IPS DF 6.9 (cell line): ENCODE measurements around the gene ZDHHC21.

Experiments used
- DNase-seq: peaks from one replicate; pipeline ENCODE4 v3.0.0-alpha.2; 2013; ENCODE audit warnings: low read depth, low spot score
- H3K27ac ChIP-seq: one replicate; pipeline ENCODE4 v1.5.1; 2013; ENCODE audit warnings: low read length, control low read depth
- H3K27me3 ChIP-seq: 2 replicates; pipeline ENCODE4 v1.6.1; 2013; ENCODE audit warnings: mild to moderate bottlenecking, low read length; ENCODE audit not compliant: control insufficient read depth, insufficient read depth
- H3K36me3 ChIP-seq: 2 replicates; pipeline ENCODE4 v1.6.1; 2013; ENCODE audit warnings: low read length; ENCODE audit not compliant: control insufficient read depth, insufficient read depth
- H3K4me1 ChIP-seq: 2 replicates; pipeline ENCODE4 v1.6.1; 2013; ENCODE audit warnings: low read length; ENCODE audit not compliant: control insufficient read depth, insufficient read depth
- H3K4me3 ChIP-seq: 2 replicates; pipeline ENCODE4 v1.5.1; 2013; ENCODE audit warnings: mild to moderate bottlenecking, low read length
- H3K9me3 ChIP-seq: 2 replicates; pipeline ENCODE4 v1.6.1; 2013; ENCODE audit warnings: low read length, inconsistent platforms; ENCODE audit not compliant: control insufficient read depth, insufficient read depth
- WGBS: extraction: QIAGEN DNeasy Blood & Tissue Kit; methylation state at CpG from one replicate; pipeline ENCODE4 v1.1.7; 2013; ENCODE audit warnings: mixed read lengths, missing lambda C conversion rate; ENCODE audit not compliant: insufficient read length, insufficient coverage; 5-methylcytosine and 5-hydroxymethylcytosine counted together

ZDHHC21 gene, protein sequence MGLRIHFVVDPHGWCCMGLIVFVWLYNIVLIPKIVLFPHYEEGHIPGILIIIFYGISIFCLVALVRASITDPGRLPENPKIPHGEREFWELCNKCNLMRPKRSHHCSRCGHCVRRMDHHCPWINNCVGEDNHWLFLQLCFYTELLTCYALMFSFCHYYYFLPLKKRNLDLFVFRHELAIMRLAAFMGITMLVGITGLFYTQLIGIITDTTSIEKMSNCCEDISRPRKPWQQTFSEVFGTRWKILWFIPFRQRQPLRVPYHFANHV

DNA sequence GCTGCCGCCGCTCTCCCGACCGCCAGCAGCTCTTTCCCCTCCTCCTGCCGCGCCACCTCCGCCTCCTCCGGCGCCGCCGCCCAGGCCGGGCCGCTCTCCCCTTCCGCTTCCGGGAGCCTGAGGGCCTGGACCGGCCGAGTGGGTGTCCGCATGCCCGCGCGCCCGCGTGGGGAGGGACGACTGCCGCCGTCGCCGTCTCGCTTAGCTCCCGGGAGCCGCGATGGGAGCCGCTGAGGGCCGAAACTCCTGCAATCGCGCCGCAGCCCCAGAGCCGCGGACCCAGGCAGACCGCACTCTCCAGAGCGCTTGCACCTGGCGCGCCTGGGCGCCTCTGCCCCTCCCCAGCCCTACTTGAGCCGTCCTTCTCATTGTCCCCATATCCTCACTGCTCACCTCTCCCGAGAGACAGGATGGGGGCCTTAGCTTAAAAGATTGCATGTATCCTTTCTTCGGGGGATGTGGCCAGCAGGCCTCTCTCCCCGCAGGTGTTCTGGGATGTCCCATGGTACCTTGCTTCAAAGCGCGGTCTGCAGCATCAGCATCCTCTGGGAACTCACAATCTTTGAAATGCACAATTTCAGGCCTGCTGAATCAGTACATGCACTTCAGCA lies at the start of gene ZDHHC21:
Gene ZDHHC21, minus strand, starts transcription at position 182 of the 611 bp plus-strand sequence. CDS start 19,092 bp downstream, outside the sequence.
- H3K9me3 ChIP-seq: no peaks in the 10 kb centered on the region
- no peak for DNase-seq
- no peak within 1 kb of the TSS for H3K27ac ChIP-seq
- H3K4me3 ChIP-seq: peak within 1 kb of the TSS; percentile 81
- H3K27me3 ChIP-seq: no peaks in the 10 kb centered on the region
- peaks cover 1% of the 10 kb centered on the region; the same call in 1 of the 2 replicates for H3K4me1 ChIP-seq
- H3K36me3 ChIP-seq: no peaks in the 10 kb centered on the region
- WGBS: no CpG with 5 or more reads among the region's 50 CpGs

DNA sequence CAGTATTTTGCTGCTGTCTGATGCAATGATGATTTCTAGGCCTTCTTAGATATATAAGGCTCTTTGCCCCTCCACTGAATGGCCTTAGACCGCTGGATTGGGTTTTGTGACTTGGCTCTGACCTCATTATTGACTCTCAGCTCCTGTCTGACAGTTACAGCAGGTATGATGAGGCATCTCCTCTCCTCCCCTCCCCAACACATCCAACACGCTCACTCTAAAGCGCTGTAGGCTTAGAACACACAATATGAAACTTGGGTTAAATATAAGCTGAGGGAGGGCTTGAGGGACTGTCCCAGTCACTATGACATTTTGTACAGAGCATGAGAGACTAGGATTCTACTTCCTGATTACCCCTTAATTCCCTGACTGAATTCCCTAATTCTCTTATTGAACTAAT lies 48.1 kb upstream of the ZDHHC21 start:
- no CpG with 5 or more reads among the region's 3 CpGs for WGBS
- H3K9me3 ChIP-seq: no peaks in the 10 kb centered on the region
- no peaks in the 10 kb centered on the region for H3K27me3 ChIP-seq
- 0 out of 2 replicates have a peak, but pooled peaks cover 1% of the 10 kb centered on the region for H3K4me1 ChIP-seq
- DNase-seq: no peak
- no peak overlapping the region for H3K4me3 ChIP-seq
- H3K36me3 ChIP-seq: no peaks in the 10 kb centered on the region
- H3K27ac ChIP-seq: no peak overlapping the region

DNA sequence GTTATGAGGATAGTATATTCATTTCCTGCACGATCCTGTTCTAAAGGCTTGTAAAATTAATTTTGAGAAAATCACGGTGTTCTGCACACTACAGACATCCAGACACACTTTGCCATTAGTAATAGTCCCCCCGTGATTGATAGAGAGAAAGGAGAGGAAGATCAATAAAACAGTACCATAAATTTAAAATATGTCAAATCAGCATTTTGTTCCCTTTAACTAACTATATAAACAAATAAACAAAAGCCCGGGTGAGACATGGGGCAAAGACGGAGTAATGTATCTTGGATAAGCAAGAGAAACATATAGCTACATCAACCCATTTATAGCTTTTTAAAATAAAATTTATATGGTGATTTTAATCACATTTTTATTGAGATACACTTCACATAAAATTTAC lies 39.9 kb upstream of the ZDHHC21 start:
- no peak overlapping the region for H3K27ac ChIP-seq
- no peak for DNase-seq

DNA sequence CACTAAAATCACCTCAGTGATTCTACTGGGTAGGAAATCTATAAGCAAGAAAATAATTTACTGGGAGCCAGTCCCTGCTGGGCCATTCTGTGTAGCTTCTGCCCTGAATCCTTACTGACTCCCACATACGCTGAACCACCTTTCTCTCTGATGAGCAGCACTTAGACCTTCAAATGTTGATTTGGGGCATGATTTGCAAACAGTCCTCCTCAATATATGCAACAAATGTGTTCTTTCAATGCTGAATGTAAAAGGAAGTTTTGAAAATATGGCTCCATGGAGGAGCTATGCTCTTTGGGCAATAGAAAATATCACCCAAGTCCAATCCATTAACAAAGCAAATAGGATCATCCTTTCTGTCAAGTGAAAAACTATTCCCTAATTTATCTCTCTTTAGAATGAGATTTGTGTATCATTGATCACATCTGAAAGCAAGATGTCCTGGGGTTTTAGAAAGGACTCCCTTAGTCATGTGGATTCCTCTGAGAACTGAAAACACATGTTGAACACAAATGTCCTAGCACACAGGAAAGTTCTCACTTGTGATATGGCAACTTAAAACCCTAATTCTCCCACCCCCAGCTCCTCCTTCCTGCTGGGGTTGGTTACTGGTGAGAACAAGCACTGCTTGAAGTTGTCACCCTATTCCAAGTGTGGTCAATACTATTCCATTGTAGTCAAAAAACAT lies 38.2 kb upstream of the ZDHHC21 start:
- Histone ChIP-seq H3K4me3 (no peak overlapping the region), H3K27me3 (no peaks in the 10 kb centered on the region; the same call in 1 of the 2 replicates), H3K4me1 (no peaks in the 10 kb centered on the region), H3K36me3 (no peaks in the 10 kb centered on the region), H3K27ac (no peak overlapping the region), H3K9me3 (no peaks in the 10 kb centered on the region)
- WGBS: no CpG with 5 or more reads among the region's 1 CpG
- no peak for DNase-seq

More for the DNA sequence above, 39.9 kb upstream of the ZDHHC21 start:
- WGBS: no CpG with 5 or more reads among the region's 5 CpGs
- Histone ChIP-seq H3K27me3 (no peaks in the 10 kb centered on the region), H3K4me1 (no peaks in the 10 kb centered on the region), H3K36me3 (no peaks in the 10 kb centered on the region), H3K4me3 (no peak overlapping the region), H3K9me3 (no peaks in the 10 kb centered on the region)

DNA sequence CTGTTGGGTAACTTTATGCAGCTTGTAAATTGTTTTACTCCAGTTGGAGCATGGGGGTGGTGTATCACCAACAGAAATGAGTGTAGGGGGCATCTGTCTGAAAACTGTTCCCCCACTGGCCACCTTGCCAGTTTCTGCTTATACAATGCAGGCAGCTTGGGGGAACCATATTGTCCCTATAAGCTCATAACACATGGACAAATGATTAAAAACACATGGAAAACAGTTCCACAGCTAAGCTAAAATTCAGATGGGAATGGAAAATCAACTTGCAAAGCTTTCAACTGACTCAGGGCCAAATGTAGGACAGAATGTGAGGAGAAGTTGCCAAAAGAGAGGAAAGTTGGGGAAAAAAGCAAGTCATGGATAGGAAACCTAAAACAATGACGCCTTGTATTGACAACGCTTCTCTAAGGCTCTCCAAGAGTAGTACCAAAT lies 37.2 kb upstream of the ZDHHC21 start:
- Histone ChIP-seq H3K36me3 (no peaks in the 10 kb centered on the region), H3K9me3 (no peaks in the 10 kb centered on the region), H3K27me3 (no peaks in the 10 kb centered on the region; the same call in 1 of the 2 replicates), H3K4me3 (no peak overlapping the region), H3K27ac (no peak overlapping the region), H3K4me1 (no peaks in the 10 kb centered on the region)
- DNase-seq: no peak
- no CpG with 5 or more reads among the region's 2 CpGs for WGBS

DNA sequence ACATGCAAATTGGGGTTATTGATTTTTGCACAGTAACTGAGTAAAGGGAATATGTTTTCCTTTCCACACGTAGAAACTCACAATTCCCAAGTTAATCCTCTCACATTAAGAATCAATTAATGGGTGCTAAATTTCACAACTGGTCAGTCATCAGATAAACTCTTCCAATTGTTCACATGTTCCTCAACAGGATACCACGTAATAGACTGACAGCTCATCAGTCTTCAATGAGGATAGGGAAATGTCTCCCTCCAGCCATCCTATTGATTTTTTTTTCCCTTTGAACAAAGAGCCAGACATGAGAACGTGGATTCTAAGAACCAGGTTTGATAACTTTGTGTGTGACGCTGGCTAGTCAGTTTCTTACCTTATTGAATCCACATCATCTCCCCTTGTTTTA lies 30.1 kb upstream of the ZDHHC21 start:
- WGBS: no CpG with 5 or more reads among the region's 4 CpGs

DNA sequence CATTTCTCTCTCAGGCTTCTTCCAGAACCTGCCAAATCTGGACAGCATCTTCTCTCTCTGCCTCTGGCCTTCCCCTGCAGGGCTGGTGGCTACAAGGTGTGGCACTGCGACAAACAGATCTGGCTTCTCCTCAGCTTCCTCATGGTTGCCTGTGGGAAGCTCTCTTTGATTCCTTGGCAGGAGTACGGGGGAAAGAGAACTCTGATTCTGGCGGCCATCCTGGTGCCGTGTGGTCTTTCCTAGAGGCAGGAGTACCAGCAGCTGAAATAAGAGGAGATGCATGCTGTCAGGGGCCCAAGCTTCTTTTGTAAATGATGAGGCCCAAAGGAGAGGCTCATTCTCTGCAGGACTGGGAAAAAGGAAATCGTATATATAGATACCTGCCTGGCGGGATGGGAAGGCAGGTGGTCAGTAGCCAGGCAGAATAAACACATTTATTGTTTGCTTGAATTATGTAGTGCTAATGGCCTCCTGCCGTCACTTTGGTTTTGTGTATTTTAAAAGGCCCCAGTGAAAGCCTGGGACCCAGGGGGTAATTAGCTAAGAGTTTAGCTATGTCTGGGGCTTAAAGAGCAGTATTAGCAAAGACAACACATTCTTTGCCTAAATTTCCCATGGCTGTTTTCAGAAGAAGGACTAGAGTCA lies 29.3 kb upstream of the ZDHHC21 start, which contains the start of gene CER1:
Gene CER1, minus strand, starts transcription at position 343 of the 645 bp plus-strand sequence. Its CDS starts 61 bp downstream, at position 282.
- Histone ChIP-seq H3K27me3 (peaks cover 13% of the 10 kb centered on the region), H3K27ac (no peak within 1 kb of the TSS), H3K4me1 (peaks cover 4% of the 10 kb centered on the region; the same call in 1 of the 2 replicates), H3K36me3 (no peaks in the 10 kb centered on the region), H3K4me3 (no peak within 1 kb of the TSS), H3K9me3 (no peaks in the 10 kb centered on the region)
- peak; percentile 50 for DNase-seq
- no CpG with 5 or more reads among the region's 7 CpGs for WGBS

More for the DNA sequence above, 30.1 kb upstream of the ZDHHC21 start:
- Histone ChIP-seq H3K4me1 (peaks cover 4% of the 10 kb centered on the region; the same call in 1 of the 2 replicates), H3K4me3 (no peak overlapping the region), H3K36me3 (no peaks in the 10 kb centered on the region), H3K27me3 (peaks cover 13% of the 10 kb centered on the region), H3K27ac (no peak overlapping the region), H3K9me3 (no peaks in the 10 kb centered on the region)
- DNase-seq: no peak

DNA sequence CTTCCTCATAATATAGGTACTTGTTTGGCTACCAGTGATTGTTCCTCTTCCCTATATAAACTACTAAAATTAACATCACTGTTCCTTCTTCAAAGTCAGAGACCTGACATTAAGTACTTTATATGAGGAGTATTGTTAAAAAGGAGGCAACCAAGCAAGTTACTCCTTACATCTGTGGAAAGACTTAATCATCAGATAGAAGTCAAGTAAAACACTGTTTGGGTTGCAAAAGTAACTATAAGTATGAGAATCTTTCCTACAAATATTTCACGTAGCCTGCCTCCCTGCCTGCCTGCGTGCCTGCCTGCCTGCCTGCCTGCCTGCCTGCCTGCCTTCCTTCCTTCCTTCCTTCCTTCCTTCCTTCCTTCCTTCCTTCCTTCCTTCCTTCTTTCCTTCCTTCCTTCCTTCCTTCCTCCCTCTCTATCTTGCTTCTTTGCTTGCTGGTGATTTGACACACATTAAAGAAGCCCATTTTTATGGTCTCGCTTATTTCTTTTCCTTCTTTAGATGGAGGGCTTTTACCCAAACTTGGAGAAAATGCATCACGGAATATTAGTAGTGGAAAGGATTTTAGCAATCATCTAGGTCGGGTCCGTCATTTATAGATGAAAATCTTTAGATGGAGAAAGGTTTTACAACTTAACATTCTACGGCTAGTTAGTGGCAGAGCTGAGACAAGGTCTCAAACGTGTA lies 26.1 kb upstream of the ZDHHC21 start:
- Histone ChIP-seq H3K4me1 (peaks cover 4% of the 10 kb centered on the region; the same call in 1 of the 2 replicates), H3K4me3 (no peak overlapping the region), H3K36me3 (no peaks in the 10 kb centered on the region), H3K27me3 (peaks cover 12% of the 10 kb centered on the region), H3K9me3 (no peaks in the 10 kb centered on the region), H3K27ac (no peak overlapping the region)
- WGBS: no CpG with 5 or more reads among the region's 8 CpGs
- no peak for DNase-seq

DNA sequence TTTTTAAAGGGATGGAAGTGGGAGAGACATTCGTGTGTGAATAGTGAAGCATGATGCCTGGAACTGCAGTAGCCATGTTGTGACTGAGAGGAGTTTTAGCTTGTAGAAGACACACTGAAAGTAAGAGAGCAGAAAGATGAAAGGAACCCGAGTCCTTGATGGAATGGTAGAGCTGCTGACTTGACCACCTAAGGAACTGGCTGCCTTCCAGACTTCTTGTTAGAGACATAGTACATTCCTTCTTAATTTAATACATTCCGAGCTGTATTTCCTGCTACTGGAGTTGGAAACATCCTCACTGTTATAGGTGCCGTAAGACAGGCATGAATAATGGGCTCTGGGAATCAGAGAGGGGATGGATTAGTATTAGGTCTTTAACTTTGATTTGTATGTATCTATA lies 21.9 kb upstream of the ZDHHC21 start:
- no peak overlapping the region for H3K4me3 ChIP-seq
- no peaks in the 10 kb centered on the region for H3K27me3 ChIP-seq
- H3K4me1 ChIP-seq: no peaks in the 10 kb centered on the region
- no peak for DNase-seq
- H3K36me3 ChIP-seq: no peaks in the 10 kb centered on the region
- no CpG with 5 or more reads among the region's 4 CpGs for WGBS
- H3K9me3 ChIP-seq: no peaks in the 10 kb centered on the region
- H3K27ac ChIP-seq: no peak overlapping the region
